HG02571 (cell line): ENCODE data around the gene MKRN2OS.
A peak's percentile ranks its signal among the peaks of the same experiment; 100 is the strongest.
"Not testable (repeated sequence)": the region's sequence is repeated elsewhere in the genome, so short reads cannot be mapped to it uniquely, and the experiment has no call there.

Experiments used
- ATAC-seq: cut with Tn5 transposase; IDR thresholded peaks from one replicate; pipeline ENCODE4 v1.9.1; 2021; ENCODE audit warnings: mild to moderate bottlenecking, moderate library complexity; ENCODE audit not compliant: unreplicated experiment

Gene MKRN2OS

DNA sequence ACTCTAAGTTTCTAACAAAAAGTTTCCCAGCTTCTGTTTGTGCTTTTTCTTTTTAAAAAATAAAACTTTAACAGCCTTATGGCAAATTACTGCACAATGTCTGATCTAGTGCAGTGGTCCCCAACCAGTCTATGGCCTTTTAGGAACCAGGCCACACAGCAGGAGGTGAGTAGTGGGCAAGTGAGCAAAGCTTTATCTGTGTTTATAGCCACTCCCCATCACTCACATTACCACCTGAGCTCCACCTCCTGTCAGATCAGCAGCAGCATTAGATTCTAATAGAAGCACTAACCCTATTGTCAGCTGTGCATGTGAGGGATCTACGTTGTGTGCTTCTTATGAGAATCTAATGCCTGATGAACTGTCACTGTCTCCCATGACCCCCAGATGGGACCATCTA is 17.2 kb upstream of the MKRN2OS start:
- ATAC-seq: no peak

DNA sequence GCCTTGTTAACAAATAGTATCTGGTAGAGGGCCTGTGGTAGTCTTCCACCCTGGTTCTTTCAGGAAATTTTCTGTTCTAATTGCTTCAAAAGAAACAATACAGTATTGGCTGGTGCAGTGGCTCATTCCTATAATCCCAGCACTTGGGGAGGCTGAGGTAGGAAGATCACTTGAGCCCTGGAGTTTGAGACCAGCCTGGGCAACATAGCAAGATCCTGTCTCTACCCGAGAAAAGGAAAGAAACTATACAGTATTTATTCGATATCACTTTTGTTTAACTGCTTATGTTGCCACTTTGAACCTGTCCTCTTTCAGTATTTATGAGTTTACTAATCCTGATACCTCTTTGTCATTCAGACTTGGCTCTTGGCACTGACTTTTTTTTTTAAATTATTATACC is 16.1 kb upstream of the MKRN2OS start:
- ATAC-seq: no peak

DNA sequence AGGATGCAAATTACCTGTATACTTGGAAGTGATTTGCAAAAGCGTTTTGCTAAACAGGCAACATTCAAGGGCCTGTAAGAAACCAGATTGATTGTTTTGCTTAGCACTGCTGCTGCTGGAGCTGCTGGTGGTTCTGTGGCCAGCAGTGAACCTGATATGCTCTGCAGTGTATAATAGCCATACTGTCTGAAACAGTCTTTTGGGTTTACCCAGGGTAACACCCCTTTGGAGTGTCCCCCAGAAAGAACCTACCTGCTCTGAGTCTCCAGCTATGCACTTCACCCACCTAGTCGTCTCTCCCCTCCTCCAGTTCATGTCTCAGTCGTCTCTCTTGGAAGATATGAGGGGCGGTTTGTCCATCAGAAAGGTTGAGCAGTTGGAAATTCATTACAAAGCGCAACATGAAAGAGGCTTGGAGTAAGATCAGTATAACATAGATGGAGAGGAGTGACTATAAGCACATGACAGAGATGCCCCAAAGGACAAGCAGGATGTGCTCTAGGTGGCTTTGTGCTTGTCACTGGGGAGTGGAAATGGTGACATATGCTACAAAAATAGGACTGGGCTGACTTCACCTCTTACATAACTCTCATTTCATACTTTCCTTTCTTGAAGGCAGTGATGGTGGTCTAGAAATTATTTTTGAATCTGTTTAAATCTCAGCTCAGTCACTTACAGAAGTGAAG is 15.3 kb upstream of the MKRN2OS start:
- peak; percentile 39 for ATAC-seq

DNA sequence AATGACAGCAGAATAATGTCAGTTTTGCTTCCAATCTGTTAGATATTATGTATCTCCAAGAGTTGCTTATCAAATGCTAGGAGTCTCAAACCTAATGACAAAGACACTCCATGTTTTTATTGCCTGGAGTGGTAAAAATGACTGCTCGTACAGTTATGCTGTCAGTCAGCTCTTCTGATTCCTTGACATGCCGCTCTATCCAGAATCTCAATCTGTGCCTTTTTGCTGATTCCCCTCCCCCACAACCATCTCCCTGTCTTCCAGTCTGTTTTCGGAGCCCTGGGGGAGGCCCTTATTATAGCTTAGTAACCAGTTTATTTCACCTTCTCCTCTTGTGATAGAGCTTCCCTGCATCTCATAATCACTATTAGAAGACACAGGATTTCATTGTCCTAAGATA is 14.2 kb upstream of the MKRN2OS start:
- ATAC-seq: no peak

DNA sequence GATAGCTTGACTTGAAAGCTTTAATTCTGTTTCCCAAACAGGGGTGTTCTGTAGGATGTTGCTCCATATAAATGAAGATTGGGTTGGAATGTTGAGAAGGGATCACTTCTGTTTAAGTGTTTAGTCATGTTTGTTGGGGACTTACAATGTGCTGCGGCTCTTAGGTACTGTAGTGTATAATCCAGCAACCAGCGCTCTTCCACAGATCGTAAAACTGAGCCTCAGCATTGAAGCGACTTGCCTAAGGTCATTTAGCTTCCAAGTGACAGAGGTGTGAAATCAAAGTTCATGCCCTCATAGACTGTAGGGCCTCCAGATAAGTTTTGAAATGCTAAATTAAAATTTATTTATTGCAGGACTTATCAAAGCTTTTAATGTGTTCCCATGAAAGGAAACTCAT is 13.4 kb upstream of the MKRN2OS start:
- no peak for ATAC-seq

DNA sequence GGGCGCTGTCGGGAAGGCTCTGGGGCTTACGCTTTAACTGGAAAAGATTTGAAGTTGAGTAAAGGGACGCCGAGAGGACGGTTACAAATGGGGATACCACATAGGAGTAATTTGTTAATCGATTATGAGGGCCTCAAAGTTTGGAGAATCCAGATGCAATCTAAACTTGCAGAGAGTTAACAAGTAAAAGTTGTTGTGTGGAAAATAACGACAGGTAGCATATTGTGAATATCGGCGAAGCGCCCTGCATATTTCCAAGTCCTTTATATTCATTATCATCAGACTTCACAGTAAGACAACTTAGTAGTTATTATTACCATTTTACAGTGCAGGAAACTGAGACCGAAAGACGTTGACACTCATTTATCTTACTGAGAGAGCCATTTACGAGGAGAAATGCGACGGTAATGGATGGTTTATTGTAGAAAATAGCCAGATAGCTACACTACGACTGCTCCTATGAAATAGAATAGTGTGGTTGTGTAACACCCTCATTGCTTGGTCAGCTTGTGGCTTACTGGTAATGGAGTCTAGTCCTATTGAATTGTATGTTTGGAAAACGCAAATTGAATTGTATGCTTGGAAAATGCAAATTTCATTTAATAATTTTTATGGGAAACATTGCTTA is 12.3 kb upstream of the MKRN2OS start:
- ATAC-seq: no peak

DNA sequence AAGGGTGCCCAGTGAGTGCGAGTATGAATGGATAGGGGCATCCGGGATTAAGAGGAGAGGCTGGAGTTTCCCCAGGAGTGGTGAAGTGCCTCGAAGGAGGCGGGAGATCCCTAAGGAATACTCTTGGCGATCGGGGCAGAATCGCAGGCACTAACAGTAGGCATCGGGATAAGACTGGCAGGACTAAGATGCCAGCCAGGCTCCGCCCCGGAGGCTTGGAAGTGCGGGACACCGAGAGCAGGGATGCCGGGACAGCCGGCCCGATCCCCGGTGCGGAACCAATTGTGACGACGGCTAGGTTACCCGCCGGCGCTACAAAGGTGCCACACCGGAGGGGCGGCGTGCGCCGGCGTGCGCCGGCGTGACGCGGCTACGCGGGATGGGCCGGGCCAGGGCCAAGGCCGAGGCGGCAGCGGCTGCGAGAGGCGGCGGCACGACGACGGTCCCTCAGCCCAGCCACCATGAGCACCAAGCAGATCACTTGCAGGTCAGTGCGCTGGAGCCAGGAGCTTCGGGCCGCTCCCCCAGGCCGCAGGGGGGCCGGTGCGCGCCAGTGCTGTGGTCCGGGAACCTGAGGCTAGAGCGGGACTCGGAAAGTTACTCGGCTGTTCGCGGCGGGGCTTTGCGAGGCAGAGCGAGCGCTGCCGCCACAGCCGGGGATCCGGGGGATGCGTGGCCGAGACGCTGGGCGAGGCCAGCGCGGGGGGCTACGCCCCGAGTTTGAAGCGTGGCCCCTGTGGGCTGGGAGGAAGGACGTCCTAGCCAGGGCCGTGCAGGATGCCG is 11.6 kb upstream of the MKRN2OS start, which contains the start of gene MKRN2:
Gene MKRN2 (plus strand): TSS at position 398 of the 783 bp plus-strand sequence. CDS start 64 bp downstream, at position 462.
- peak; percentile 78 for ATAC-seq

DNA sequence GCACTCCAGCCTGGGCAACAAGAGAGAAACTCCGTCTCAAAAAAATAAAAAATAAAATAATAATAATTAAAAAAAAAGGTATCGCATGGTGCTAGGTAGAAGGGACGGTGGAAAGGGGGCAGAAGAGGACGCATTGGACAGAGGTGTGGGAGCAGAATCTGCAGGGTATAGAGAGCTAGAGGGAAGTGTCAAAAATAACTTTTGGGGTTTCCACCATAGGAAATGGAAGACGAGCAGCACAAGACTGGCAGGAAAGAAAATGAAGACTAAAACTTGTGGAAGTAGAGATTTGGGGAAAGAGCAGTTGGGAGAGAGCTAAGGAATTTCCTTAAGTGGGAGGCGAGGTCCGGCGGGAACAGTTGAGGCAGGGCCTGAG is 11.0 kb upstream of the MKRN2OS start:
- ATAC-seq: no peak

DNA sequence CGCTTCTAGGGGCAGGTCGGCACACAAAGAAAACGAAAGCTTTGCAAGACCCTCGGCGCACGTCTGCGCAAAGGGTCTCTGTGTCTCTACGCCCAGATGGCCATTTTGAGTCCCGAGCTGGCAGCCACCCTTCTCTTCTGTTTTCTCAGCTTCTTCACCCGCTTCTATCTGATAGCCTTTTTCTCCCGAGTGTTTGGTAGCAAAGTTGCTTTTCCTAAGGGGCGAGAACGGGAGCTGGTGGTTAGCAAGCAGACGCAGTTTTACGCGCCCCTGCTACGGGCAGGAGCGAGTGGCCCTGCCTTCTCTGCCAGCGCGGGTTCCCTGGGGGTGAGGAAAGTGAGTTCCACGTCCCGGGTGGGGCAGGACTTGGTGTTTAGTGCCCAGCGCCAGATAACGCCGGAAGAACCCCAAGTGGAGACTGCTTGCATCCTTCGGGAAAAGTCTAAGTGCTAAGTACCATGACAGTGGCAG is 8.7 kb upstream of the MKRN2OS start:
- ATAC-seq: no peak

DNA sequence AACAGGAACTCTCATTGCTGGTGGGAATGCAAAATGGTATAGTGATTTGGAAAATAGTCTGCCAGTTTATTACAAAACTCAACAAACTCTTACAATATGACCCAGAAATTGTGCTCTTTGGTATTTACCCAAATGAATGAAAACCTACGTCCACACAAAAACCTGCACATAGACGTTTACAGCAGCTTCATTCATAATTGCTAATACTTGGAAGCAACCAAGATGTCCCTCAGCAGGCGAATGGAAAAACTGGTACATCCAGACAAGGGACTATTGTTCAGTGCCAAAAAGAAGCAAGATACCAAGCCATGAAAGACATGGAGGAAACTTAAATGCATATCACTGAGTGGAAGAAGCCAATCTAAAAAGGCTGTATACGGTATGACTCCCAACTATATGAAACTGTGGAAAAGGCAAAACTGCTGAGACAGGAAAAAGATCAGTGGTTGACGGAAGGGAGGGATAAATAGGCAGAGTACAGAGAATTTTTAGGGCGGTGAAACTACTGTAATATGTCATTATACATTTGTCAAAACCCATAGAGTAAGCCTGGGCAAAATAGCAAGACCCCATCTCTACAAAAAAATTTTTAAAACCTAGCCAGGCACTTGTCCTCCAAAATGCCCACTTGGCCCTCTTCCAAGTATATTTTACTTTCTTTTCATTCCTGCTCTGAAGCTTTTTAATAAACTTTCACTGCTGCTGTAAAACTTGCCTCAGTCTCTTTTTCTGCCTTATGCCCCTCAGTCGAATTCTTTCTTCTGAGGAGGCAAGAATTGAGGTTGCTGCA is 4.9 kb upstream of the MKRN2OS start:
- ATAC-seq: no peak

DNA sequence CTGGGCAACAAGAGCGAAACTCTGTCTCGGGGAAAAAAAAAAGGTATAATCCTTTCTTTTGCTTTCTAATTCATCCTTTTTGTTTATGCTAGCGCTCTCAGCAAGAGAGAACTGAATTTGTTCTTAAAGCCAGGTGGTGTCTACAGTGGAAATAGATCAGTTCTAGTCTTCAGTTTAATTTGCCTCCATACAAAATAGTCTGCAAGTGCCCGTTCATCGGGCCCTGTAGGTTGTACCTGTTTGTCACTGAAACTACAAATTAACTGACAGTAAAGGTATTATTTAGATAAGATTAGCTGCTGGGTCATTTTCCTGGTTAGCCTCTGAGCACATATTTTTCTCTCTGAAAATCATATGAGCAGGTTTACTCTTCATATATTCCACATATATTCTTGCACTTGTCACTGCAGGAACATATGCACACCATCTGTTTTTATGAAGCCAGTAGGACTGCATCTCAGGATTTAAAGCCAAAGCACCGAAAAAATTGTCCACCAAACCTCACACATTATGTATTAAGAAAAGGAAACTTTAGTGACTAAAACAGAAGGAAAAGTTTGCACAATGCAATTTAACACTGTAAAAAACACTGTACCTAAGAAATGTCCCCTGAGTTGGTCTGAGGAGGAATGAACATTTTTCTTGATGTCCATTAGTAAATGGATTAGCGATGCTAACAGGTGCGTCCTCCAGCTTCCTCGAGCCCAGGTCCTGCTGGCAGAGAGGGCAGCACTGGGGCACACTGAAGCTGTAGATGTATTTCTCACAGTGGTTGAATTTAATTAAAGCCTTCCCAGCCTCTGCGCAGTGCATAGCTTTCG is 437 bp downstream of the MKRN2OS start:
- ATAC-seq: no peak

DNA sequence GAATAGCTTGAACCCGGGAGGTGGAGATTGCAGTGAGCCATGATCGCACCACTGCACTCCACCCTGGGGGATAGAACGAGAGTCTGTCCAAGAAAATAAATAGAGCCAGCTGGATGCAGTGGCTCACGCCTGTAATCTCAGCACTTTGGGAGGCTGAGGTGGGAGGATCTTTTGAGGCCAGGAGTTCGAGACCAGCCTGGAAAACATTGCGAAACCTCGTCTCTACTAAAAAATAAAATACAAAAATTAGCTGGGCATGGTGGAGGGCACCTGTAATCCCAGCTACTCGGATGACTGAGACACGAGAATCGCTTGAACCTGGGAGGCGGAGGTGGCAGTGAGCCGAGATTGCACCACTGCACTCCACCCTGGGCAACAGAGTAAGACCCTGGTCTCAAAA is 1.8 kb downstream of the MKRN2OS start:
- not testable (repeated sequence) for ATAC-seq

DNA sequence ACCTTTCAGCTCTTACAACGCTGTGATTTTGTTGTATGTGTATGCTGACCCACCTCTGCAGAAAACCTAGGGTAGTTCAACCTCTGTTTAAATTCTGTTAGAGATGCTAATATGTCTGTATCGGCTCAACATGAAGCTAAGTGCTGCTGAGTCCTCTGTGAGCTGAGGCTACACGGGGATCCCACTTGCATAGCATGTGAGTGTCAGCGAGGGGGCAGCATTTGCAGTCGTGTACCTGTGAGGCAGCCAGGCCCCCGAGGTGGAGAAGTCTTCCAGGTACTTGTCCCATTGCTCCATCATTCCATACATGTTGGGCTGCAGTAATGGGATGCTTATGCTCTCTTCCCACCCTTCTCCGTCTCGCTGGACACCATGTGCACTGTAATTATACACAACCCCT is 3.7 kb downstream of the MKRN2OS start:
- no peak for ATAC-seq

DNA sequence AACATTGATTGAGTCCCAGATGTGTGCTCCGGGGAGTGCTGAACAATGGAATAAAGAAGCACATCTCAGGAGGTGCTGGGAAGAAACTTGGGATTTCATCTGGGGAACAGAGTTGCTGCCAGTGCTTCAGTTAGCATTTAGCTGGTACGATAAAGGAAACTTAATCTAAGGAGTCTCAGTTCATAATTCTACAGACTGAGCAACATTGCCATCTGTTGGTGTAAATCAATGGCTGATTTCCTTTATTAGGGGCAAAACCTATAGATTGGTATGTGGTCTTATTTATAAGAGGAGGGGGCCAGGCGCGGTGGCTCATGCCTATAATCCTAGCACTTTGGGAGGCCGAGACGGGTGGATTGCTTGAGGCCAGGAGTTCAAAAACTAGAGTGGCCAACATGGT is 8.9 kb downstream of the MKRN2OS start:
- ATAC-seq: no peak

DNA sequence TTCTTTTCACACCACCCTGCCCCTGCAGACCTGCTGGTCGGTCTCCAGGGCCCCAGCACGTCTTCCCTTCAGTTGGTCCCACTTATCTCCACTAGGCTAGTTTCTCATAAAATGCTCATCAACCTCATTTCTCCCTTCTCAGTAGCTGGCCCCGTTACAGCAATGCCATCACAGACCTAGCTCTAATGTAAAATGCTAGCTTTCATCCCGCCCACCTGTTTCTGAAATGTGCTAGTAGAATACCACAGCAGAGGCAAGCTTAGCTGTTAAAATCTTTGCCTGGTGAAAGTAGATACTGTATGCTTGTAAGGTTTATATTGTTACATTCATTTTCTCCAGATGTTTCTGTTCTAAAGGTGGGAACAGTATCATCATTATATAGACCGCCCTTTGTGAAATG is 13.1 kb downstream of the MKRN2OS start:
- no peak for ATAC-seq

DNA sequence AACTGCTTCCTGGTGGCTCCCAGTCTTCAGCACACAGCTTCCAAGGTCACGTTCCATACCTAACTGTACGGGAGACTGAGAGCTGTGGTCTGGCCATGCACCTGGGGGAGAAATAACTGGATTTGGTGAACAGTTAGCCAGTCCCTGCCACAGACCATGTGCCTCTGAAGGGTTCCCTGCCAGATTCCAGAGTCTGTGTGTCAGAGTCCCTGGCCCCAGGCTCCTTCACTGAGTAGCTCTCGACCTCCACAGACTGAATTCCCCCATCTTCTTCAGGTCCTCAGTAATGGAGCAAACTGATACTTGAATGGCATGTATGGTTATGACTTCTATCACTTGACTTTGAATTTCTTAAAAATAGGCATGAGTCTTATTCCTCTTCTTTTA is 17.5 kb downstream of the MKRN2OS start:
- ATAC-seq: no peak

DNA sequence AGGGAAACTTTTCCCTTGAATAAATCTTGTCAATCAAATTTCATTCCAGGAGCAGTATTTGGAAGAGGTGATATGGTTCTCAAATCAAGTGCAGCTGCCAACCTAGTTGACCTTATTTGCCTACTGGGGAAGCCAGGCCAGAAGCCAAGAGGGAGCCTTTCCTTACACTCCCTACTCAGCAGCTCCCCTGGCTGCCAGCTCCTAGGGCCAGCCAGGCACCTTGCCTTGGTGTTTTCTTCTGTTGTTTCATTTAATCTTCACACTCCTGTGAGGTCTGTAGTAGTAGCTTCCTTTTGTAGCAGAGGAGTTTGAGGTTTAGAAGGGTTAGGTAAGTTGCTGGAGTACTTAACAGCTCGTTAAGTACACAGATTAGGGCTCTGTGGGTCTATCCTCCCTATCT is 22.6 kb downstream of the MKRN2OS start:
- no peak for ATAC-seq

DNA sequence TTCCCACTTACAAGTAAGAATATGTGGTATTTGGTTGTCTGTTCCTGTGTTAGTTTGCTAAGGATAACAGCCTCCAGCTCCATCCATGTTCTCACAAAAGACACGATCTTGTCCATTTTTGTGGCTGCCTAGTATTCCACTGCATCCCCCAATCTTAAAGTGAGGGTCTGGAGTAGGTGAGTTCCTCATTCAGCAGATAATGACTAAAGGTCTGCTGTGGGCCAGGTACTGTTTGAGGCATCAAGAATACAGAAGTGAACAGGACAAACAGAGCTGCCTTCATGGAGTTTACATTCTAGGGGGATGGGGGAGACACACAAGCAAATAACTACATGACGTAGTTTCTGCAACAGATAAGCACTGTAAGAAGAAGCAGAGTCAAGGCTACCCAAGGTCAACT is 24.3 kb downstream of the MKRN2OS start:
- no peak for ATAC-seq

DNA sequence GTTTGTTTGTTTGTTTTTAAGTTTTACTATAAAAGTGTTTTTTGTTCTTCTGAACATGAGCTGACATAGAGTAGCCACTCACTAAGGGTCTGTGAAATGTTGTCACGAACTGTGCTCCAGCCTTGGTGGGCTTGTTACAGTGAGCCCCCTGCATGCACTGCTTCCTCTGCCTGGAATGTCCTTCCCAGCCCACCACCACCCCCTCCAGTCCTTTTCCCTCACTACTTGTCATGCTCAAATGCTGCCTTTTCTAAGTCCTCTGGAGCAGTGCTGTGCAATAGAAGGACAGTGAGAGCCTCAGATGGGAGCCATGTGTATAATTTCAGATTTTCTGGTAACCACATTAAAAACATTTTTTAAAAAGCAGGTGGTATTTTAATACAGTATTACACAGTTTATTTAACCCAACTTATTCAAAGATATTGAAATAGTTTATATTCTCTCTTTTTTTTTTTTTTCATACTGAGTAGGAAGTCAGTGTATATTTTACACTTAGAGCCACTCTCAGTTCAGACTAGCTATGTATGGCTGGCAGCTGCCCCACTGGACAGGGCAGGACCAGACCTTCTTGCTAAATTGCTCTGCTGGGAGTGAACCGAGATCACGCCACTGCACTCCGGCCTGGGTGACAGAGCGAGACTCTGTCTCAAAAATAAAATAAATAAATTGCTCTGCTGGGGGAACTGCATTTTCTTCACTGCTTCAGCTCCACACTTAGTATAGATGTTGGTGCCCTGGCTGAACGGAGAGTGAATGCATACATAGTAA is 26.9 kb downstream of the MKRN2OS start:
- ATAC-seq: no peak

DNA sequence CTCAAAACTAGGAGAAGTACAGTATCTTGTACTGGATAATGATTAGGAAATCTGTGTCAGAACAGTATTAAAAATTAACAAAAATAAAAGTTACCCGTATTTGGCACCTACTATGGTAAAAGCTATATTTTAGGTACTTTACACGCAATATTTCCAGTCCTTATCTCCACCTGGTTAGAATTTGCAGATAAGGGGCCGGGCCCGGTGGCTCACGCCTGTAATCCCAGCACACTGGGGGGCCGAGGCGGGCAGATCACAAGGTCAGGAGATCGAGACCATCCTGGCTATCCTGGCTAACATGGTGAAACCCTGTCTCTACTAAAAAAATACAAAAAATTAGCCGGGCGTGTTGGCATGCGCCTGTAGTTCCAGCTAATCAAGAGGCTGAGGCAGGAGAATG is 28.4 kb downstream of the MKRN2OS start:
- no peak for ATAC-seq
